Neural cell (in vitro differentiated cells): Measurements from ENCODE around the gene IGF1R.

Experiments used
- SMC3 ChIP-seq: fragments of 450-650 bp; conservative IDR thresholded peaks from 2 replicates; pipeline ENCODE4 v1.6.1; 2014; ENCODE audit warnings: antibody characterized with exemption, mild to moderate bottlenecking, moderate library complexity; ENCODE audit not compliant: poor library complexity
- TAF1 ChIP-seq: IDR thresholded peaks from 2 replicates; pipeline ENCODE4 v1.6.1; 2012; ENCODE audit warnings: low read depth
- TF ChIP-seq, protein P1 (sequence below): fragments of 450-650 bp; IDR thresholded peaks from 2 replicates; pipeline ENCODE4 v1.5.1; 2014; ENCODE audit warnings: antibody characterized with exemption, mild to moderate bottlenecking, moderate library complexity; ENCODE audit not compliant: poor library complexity, severe bottlenecking

DNA sequence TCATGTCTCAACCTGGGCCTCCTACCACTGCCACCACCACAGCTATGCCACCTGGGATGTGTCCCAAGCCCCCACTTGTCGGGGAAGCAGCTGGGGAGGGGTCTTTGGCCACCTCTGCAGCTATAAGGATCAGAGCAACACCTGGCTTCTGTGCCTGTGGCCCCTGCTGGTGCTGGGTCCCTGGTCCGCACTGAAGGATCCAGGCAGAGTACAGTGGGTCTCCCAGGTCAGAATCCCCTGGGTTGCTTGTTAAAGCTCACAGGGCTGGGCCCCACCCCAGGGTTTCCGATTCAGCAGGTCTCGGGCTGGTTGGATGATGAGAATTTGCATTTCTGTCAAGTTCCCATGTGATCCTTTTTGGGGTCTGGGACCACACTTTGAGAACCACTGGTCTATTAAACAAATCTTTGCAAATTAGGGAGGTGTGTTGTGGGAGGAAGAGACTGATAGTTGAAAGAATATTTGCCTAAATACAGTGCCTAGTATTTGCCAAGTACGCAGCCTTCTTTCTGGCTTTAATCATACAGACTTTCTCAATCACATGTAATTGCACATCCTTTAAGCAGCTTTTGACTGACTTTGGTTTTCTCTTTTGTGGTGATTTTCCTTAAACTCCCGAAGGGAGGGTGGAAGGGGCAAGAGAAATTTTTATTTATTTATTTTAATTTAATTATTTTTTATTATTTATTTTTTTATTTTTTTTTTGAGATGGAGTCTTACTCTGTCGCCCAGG is 127.3 kb downstream of the IGF1R start:
- TF ChIP-seq, protein P1, sequence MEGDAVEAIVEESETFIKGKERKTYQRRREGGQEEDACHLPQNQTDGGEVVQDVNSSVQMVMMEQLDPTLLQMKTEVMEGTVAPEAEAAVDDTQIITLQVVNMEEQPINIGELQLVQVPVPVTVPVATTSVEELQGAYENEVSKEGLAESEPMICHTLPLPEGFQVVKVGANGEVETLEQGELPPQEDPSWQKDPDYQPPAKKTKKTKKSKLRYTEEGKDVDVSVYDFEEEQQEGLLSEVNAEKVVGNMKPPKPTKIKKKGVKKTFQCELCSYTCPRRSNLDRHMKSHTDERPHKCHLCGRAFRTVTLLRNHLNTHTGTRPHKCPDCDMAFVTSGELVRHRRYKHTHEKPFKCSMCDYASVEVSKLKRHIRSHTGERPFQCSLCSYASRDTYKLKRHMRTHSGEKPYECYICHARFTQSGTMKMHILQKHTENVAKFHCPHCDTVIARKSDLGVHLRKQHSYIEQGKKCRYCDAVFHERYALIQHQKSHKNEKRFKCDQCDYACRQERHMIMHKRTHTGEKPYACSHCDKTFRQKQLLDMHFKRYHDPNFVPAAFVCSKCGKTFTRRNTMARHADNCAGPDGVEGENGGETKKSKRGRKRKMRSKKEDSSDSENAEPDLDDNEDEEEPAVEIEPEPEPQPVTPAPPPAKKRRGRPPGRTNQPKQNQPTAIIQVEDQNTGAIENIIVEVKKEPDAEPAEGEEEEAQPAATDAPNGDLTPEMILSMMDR = no peak
- TF ChIP-seq TAF1 = no peak
- TF ChIP-seq SMC3 = no peak
